CD14-positive monocyte (primary cell): ENCODE measurements around the gene IKZF3. TPM values are rescaled to one million over a fixed set of nuclear protein-coding genes. Genes with fewer than 3 reads are reported as not detected.

Experiments used
- DNase-seq, 3 donors: peaks; one replicate each; pipeline ENCODE4 v3.0.0-alpha.2; 2011 to 2022
- H2AFZ ChIP-seq: 2 replicates; pipeline ENCODE4 v1.6.0; 2012; ENCODE audit warnings: mild to moderate bottlenecking, low read depth, low read length, inconsistent platforms; ENCODE audit not compliant: insufficient read depth, poor library complexity, severe bottlenecking
- H3K27ac ChIP-seq, 2 donors: 1 replicate in 1 of 2; 2 replicates in 1 of 2; pipeline ENCODE4 v1.5.1; 2012 to 2013; ENCODE audit warnings: low read length in 2 of 2, control low read depth in 1 of 2, inconsistent platforms in 1 of 2, low read depth in 1 of 2, mild to moderate bottlenecking in 1 of 2
- H3K27me3 ChIP-seq, 2 donors: one replicate each; pipeline versions ENCODE4 v1.6.0 to v1.6.1; 2011 to 2013; ENCODE audit warnings: low read length in 2 of 2; ENCODE audit not compliant: control insufficient read depth in 2 of 2, insufficient read depth in 2 of 2
- H3K36me3 ChIP-seq, 2 donors: replicated peaks in 1 of 2; 1 replicate in 1 of 2; 2 replicates in 1 of 2; pipeline versions ENCODE4 v1.5.1 to v1.6.1; 2012 to 2013; ENCODE audit warnings: low read length in 2 of 2, control low read depth in 1 of 2, inconsistent platforms in 1 of 2, mild to moderate bottlenecking in 1 of 2; ENCODE audit not compliant: insufficient read depth in 2 of 2, control insufficient read depth in 1 of 2
- H3K4me1 ChIP-seq, 2 donors: 1 replicate in 1 of 2; 2 replicates in 1 of 2; pipeline versions ENCODE4 v1.5.1 to v1.6.1; 2012 to 2013; ENCODE audit warnings: low read length in 2 of 2, control low read depth in 1 of 2, inconsistent platforms in 1 of 2, mild to moderate bottlenecking in 1 of 2, moderate library complexity in 1 of 2; ENCODE audit not compliant: insufficient read depth in 2 of 2, control insufficient read depth in 1 of 2
- H3K4me2 ChIP-seq: replicated peaks from 2 replicates; pipeline ENCODE3; 2012; ENCODE audit warnings: low read length, moderate library complexity, mild to moderate bottlenecking; ENCODE audit not compliant: poor library complexity, severe bottlenecking; ENCODE audit errors: extremely low read depth
- H3K4me3 ChIP-seq, 3 experiments: fragments of 200-600 bp in 1 of 3; sonication (generic) in 1 of 3; replicated peaks in 1 of 3; 1 replicate in 2 of 3; 2 replicates in 1 of 3; pipeline ENCODE4 v1.5.1; 2011 to 2013; ENCODE audit warnings: low read length in 3 of 3, mild to moderate bottlenecking in 3 of 3, control low read depth in 2 of 3, low read depth in 2 of 3, inconsistent platforms in 1 of 3, moderate library complexity in 1 of 3
- H3K79me2 ChIP-seq: 2 replicates; pipeline ENCODE4 v1.6.0; 2012; ENCODE audit warnings: mild to moderate bottlenecking, control low read depth, inconsistent platforms, low read length, moderate library complexity; ENCODE audit not compliant: insufficient read depth
- H3K9ac ChIP-seq: 2 replicates; pipeline ENCODE4 v1.6.0; 2017; ENCODE audit warnings: low read length, mild to moderate bottlenecking; ENCODE audit not compliant: insufficient read depth, poor library complexity, severe bottlenecking
- H3K9me3 ChIP-seq, 2 donors: replicated peaks in 1 of 2; 1 replicate in 1 of 2; 2 replicates in 1 of 2; pipeline versions ENCODE4 v1.5.1 to v1.6.1; 2012 to 2013; ENCODE audit warnings: low read length in 2 of 2, control low read depth in 1 of 2; ENCODE audit not compliant: control insufficient read depth in 1 of 2, insufficient read depth in 1 of 2
- H4K20me1 ChIP-seq: 2 replicates; pipeline ENCODE4 v1.6.0; 2012; ENCODE audit warnings: mild to moderate bottlenecking, low read length, control low read depth, moderate library complexity; ENCODE audit not compliant: insufficient read depth
- H3K27ac Mint-ChIP-seq, 7 donors: one replicate each; pipeline ENCODE4 v1.8.0; 2020; ENCODE audit warnings: mild to moderate bottlenecking in 7 of 7, mixed read lengths in 7 of 7, moderate library complexity in 6 of 7, inconsistent platforms in 2 of 7
- H3K27me3 Mint-ChIP-seq, 3 donors: one replicate each; pipeline ENCODE4 v1.8.0; 2021 to 2022; ENCODE audit warnings: low read depth in 3 of 3, mild to moderate bottlenecking in 3 of 3, mixed read lengths in 3 of 3, moderate library complexity in 3 of 3, inconsistent platforms in 1 of 3
- H3K36me3 Mint-ChIP-seq, 2 donors: one replicate each; pipeline ENCODE4 v1.8.0; 2020; ENCODE audit warnings: mixed read lengths in 2 of 2, inconsistent platforms in 1 of 2, mild to moderate bottlenecking in 1 of 2
- H3K4me1 Mint-ChIP-seq: one replicate; pipeline ENCODE4 v1.8.0; 2020; ENCODE audit warnings: mild to moderate bottlenecking, mixed read lengths
- H3K4me3 Mint-ChIP-seq, 2 donors: one replicate each; pipeline ENCODE4 v1.8.0; 2020; ENCODE audit warnings: mild to moderate bottlenecking in 2 of 2, mixed read lengths in 2 of 2, moderate library complexity in 1 of 2
- H3K9me3 Mint-ChIP-seq, 7 donors: one replicate each; pipeline ENCODE4 v1.8.0; 2020 to 2022; ENCODE audit warnings: mixed read lengths in 7 of 7, mild to moderate bottlenecking in 6 of 7, moderate library complexity in 6 of 7, inconsistent platforms in 2 of 7
- WGBS: methylation state at CpG from one replicate; pipeline ENCODE4 v1.1.5; 2013; ENCODE audit warnings: missing lambda C conversion rate; ENCODE audit not compliant: insufficient coverage; 5-methylcytosine and 5-hydroxymethylcytosine counted together
- intact Hi-C, 2 donors: fragments of 100-400 bp; cut with micrococcal nuclease; formaldehyde crosslinking; loops; one replicate each; pipeline versions ENCODE4 v1.15.0 to v1.15.1; 2023
- polyA plus RNA-seq, 3 donors: library from polyadenylated mRNA; depleted of rRNA in 1 of 3; unstranded in 2 of 3; stranded (reverse) in 1 of 3; fragments of 300-500 nt in 2 of 3; fragments of >200 nt in 1 of 3; fragmentation: Illumina TruSeq in 2 of 3; gene quantifications; 1 replicate in 2 of 3; 2 replicates in 1 of 3; pipeline ENCODE4 v1.2.3, GENCODE V29; 2012 to 2021
- TF ChIP-seq, protein P1 (sequence below): fragments of 200-600 bp; IDR thresholded peaks from one replicate; pipeline ENCODE4 v1.8.0; 2022; ENCODE audit warnings: antibody characterized with exemption, mild to moderate bottlenecking

IKZF3 gene
- polyA plus RNA-seq, 3 donors: 0.05 to 0.15 (median 0.05) TPM

GRCh38 chr17:39730095-39730921 lies 133.8 kb downstream of the IKZF3 start, which contains the start of gene MIEN1:
Gene MIEN1 (minus strand): TSS chr17:39730532. CDS start chr17:39730495, 37 bp downstream.
- peak within 1 kb of the TSS; percentile 93 for H3K4me2 ChIP-seq
- intact Hi-C loops: loop anchor here (2.0 to 5.0 kb wide), 3 partner anchors 18 to 108 kb away; partner anchors contain the start of gene STARD3 (in 1 of the 2)
- peak within 1 kb of the TSS; percentile 69 to 95 (median 86) for H3K4me3 ChIP-seq
- H2AFZ ChIP-seq: peak within 1 kb of the TSS; percentile 90
- Mint-ChIP-seq H3K36me3 (peaks cover 26 to 33% of the 10 kb centered on the region in 2 donors), H3K4me3 (peak within 1 kb of the TSS; percentile 84 to 90), H3K4me1 (peaks cover 9% of the 10 kb centered on the region), H3K27ac (peak within 1 kb of the TSS; percentile 87 to 94 (median 91)), H3K9me3 (no peaks in the 10 kb centered on the region), H3K27me3 (peaks cover 11 to 19% (median 17%) of the 10 kb centered on the region in 3 donors)
- peak within 1 kb of the TSS; percentile 48 to 96 for H3K27ac ChIP-seq
- peaks cover 19 to 31% of the 10 kb centered on the region in 2 donors for H3K36me3 ChIP-seq
- H4K20me1 ChIP-seq: no peaks in the 10 kb centered on the region
- TF ChIP-seq, protein P1, sequence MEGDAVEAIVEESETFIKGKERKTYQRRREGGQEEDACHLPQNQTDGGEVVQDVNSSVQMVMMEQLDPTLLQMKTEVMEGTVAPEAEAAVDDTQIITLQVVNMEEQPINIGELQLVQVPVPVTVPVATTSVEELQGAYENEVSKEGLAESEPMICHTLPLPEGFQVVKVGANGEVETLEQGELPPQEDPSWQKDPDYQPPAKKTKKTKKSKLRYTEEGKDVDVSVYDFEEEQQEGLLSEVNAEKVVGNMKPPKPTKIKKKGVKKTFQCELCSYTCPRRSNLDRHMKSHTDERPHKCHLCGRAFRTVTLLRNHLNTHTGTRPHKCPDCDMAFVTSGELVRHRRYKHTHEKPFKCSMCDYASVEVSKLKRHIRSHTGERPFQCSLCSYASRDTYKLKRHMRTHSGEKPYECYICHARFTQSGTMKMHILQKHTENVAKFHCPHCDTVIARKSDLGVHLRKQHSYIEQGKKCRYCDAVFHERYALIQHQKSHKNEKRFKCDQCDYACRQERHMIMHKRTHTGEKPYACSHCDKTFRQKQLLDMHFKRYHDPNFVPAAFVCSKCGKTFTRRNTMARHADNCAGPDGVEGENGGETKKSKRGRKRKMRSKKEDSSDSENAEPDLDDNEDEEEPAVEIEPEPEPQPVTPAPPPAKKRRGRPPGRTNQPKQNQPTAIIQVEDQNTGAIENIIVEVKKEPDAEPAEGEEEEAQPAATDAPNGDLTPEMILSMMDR: peak; percentile 97
- peak; percentile 83 to 88 (median 84) for DNase-seq
- WGBS: under 1% methylated on average over 59 of the region's 65 CpGs
- H3K79me2 ChIP-seq: peaks cover 9% of the 10 kb centered on the region
- H3K9ac ChIP-seq: peak within 1 kb of the TSS; percentile 89
- H3K9me3 ChIP-seq: no peaks in the 10 kb centered on the region
- peaks cover 9 to 13% of the 10 kb centered on the region in 2 donors for H3K4me1 ChIP-seq
- H3K27me3 ChIP-seq: peaks cover 0 to 5% of the 10 kb centered on the region in 2 donors

DNA sequence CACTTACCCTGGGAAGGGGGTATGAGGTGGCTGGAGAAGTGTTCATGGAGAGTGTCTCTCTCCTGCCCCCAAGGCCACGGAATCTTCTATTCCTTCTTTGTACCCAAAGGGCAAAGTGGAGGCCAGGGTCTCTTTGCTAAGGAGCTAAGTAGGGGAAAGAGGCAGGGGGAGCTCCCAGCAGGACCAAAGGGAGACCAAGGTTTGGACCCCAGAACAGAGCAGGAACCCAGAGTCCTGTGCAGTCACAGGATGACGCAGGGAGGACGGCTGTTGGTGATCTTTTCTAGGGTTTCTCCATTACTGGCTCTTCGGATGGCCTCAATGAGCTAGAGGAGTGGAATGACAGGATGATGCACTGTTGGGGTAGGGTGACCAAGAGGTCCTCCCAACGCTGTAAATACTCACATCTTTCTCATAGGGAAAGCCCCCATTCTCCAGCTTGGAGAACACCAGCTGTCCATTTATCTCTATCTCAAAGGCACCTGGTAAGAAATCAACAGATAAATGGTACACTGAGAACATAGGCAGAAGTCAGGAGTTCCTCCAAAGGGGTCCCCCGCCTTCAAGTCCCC lies 134.7 kb downstream of the IKZF3 start:
- H3K9ac ChIP-seq: peak overlapping the region; percentile 89
- WGBS: 96% methylated on average over 3 of the region's 6 CpGs
- Mint-ChIP-seq H3K27ac (peak overlapping the region; percentile 68 to 94 (median 89)), H3K36me3 (peaks cover 26 to 38% of the 10 kb centered on the region in 2 donors), H3K4me1 (peaks cover 9% of the 10 kb centered on the region), H3K27me3 (peaks cover 11 to 13% (median 12%) of the 10 kb centered on the region in 3 donors), H3K4me3 (peak overlapping the region; percentile 79 to 90), H3K9me3 (no peaks in the 10 kb centered on the region)
- peaks cover 9% of the 10 kb centered on the region for H3K79me2 ChIP-seq
- H3K27ac ChIP-seq: peak overlapping the region in 1 of 2 donors; percentile 96
- peaks cover 9 to 13% of the 10 kb centered on the region in 2 donors for H3K4me1 ChIP-seq
- peak overlapping the region; percentile 90 for H2AFZ ChIP-seq
- TF ChIP-seq, protein P1: no peak
- peak overlapping the region; percentile 93 for H3K4me2 ChIP-seq
- H3K27me3 ChIP-seq: peaks cover 0 to 5% of the 10 kb centered on the region in 2 donors
- H3K36me3 ChIP-seq: peaks cover 19 to 31% of the 10 kb centered on the region in 2 donors
- H3K4me3 ChIP-seq: peak overlapping the region in 2 of 3 experiments; percentile 86 to 95
- no peaks in the 10 kb centered on the region for H4K20me1 ChIP-seq
- intact Hi-C loops: loop anchor here in 1 of 2 donors (5.0 kb wide), 1 partner anchor 42 kb away; the partner anchor contains the start of gene PGAP3
- no peak for DNase-seq
- no peaks in the 10 kb centered on the region for H3K9me3 ChIP-seq
